Left kidney (tissue), 1 donor: ENCODE measurements around the gene SPTB. TPM values are rescaled to one million over a fixed set of nuclear protein-coding genes. Genes with fewer than 3 reads are reported as not detected.

ENCODE experiments used
- polyA plus RNA-seq: library from polyadenylated mRNA; unstranded; fragments of 120-200 nt; gene quantifications from one replicate; pipeline ENCODE4 v1.2.1, GENCODE V29; 2013; ENCODE audit not compliant: insufficient read length

Gene SPTB
- polyA plus RNA-seq, 1 donor: 15.4 TPM

Other genes with a start within 250 kb of the SPTB start
- 83.8 TPM for gene PLEKHG3, start 175.5 kb downstream of the SPTB start, polyA plus RNA-seq
- gene CHURC1, start 34.5 kb upstream of the SPTB start, polyA plus RNA-seq: 63.3 TPM
- 1.1 TPM for gene GPX2, start 62.8 kb upstream of the SPTB start, polyA plus RNA-seq
- 27.3 TPM for gene RAB15, start 92.4 kb upstream of the SPTB start, polyA plus RNA-seq
- gene FNTB, start 107.0 kb upstream of the SPTB start, polyA plus RNA-seq: 35.0 TPM
- gene MAX, start 222.6 kb upstream of the SPTB start, polyA plus RNA-seq: 52.7 TPM